Ascending aorta (tissue), 2 donors: ENCODE measurements around the gene GUCY2C. TPM values are rescaled to one million over a fixed set of nuclear protein-coding genes. Genes with fewer than 3 reads are reported as not detected.

ENCODE experiments used
- DNase-seq, 2 donors: peaks; one replicate each; pipeline ENCODE4 v3.0.0-alpha.2; 2019; ENCODE audit warnings: low spot score in 2 of 2
- H3K27ac ChIP-seq, 2 donors: fragments of 200-600 bp; sonication (generic); one replicate each; pipeline ENCODE4 v1.5.1; 2016 to 2017; ENCODE audit warnings: mild to moderate bottlenecking in 1 of 2
- H3K27me3 ChIP-seq: fragments of 200-600 bp; sonication (generic); one replicate; pipeline ENCODE4 v1.5.1; 2017
- H3K36me3 ChIP-seq, 2 donors: fragments of 200-600 bp; sonication (generic); one replicate each; pipeline ENCODE4 v1.5.1; 2016
- H3K4me1 ChIP-seq, 2 donors: fragments of 200-600 bp; sonication (generic); one replicate each; pipeline ENCODE4 v1.5.1; 2016 to 2017; ENCODE audit warnings: mild to moderate bottlenecking in 1 of 2
- H3K4me3 ChIP-seq, 2 donors: fragments of 200-600 bp; sonication (generic); one replicate each; pipeline ENCODE4 v1.5.1; 2016 to 2017; ENCODE audit warnings: mild to moderate bottlenecking in 1 of 2
- H3K9me3 ChIP-seq, 2 donors: fragments of 200-600 bp; sonication (generic); one replicate each; pipeline ENCODE4 v1.5.1; 2016
- CTCF ChIP-seq, 3 experiments: fragments of 200-600 bp in 2 of 3; fragments of 450-650 bp in 1 of 3; sonication (generic) in 2 of 3; IDR thresholded peaks; one replicate each; pipeline ENCODE4 v1.5.1; 2016 to 2019; ENCODE audit warnings: antibody characterized with exemption in 3 of 3, mild to moderate bottlenecking in 1 of 3, moderate library complexity in 1 of 3
- intact Hi-C: fragments of 100-400 bp; cut with DNase I; formaldehyde crosslinking; loops from one replicate; pipeline ENCODE4 v1.15.1; 2023
- total RNA-seq: library from RNA; depleted of rRNA; stranded (reverse); fragments of >200 nt; gene quantifications from one replicate; pipeline ENCODE4 v1.1.0, GENCODE V29; 2016

GUCY2C gene
- total RNA-seq, 1 donor from 2014 or later, result not detected

GRCh38 chr12:14701809-14702568 is 5.6 kb upstream of the GUCY2C start:
- DNase-seq, result no peak
- intact Hi-C loops, result no loop called here
- H3K9me3 ChIP-seq, result no peaks in the 10 kb centered on the region
- no peaks in the 10 kb centered on the region for H3K36me3 ChIP-seq
- no peak overlapping the region for H3K27ac ChIP-seq
- H3K4me3 ChIP-seq, result no peak overlapping the region
- no peak for TF ChIP-seq CTCF (IDR thresholded peaks at IDR 0.05)
- H3K4me1 ChIP-seq, result no peaks in the 10 kb centered on the region
- H3K27me3 ChIP-seq, result no peaks in the 10 kb centered on the region

- intact Hi-C loops, result no loop called here
- Histone ChIP-seq H3K27ac (no peak overlapping the region), H3K36me3 (no peaks in the 10 kb centered on the region), H3K9me3 (no peaks in the 10 kb centered on the region), H3K4me3 (no peak overlapping the region), H3K4me1 (no peaks in the 10 kb centered on the region), H3K27me3 (no peaks in the 10 kb centered on the region)
- DNase-seq, result no peak
- TF ChIP-seq CTCF (IDR thresholded peaks at IDR 0.05), result no peak
These were observed 4.5 kb upstream of the GUCY2C start for GRCh38 chr12:14700935-14701334.

GRCh38 chr12:14699923-14700322 is 3.5 kb upstream of the GUCY2C start:
- TF ChIP-seq CTCF (IDR thresholded peaks at IDR 0.05), result no peak
- Histone ChIP-seq H3K4me1 (no peaks in the 10 kb centered on the region), H3K4me3 (no peak overlapping the region), H3K27ac (no peak overlapping the region), H3K27me3 (no peaks in the 10 kb centered on the region), H3K36me3 (no peaks in the 10 kb centered on the region), H3K9me3 (no peaks in the 10 kb centered on the region)
- intact Hi-C loops, result no loop called here
- DNase-seq, result no peak

- DNase-seq, result no peak
- no peaks in the 10 kb centered on the region for H3K4me1 ChIP-seq
These were observed 2.2 kb upstream of the GUCY2C start for GRCh38 chr12:14698555-14698954.

GRCh38 chr12:14695715-14696141 is 671 bp downstream of the GUCY2C start:
- no peak overlapping the region for H3K27ac ChIP-seq
- H3K27me3 ChIP-seq, result no peaks in the 10 kb centered on the region
- H3K4me3 ChIP-seq, result no peak overlapping the region
- H3K4me1 ChIP-seq, result no peaks in the 10 kb centered on the region
- no peaks in the 10 kb centered on the region for H3K9me3 ChIP-seq
- no peak for DNase-seq
- no peaks in the 10 kb centered on the region for H3K36me3 ChIP-seq
- intact Hi-C loops, result no loop called here
- no peak for TF ChIP-seq CTCF (IDR thresholded peaks at IDR 0.05)

More at GRCh38 chr12:14698555-14698954, 2.2 kb upstream of the GUCY2C start:
- Histone ChIP-seq H3K27ac (no peak overlapping the region), H3K4me3 (no peak overlapping the region), H3K36me3 (no peaks in the 10 kb centered on the region), H3K27me3 (no peaks in the 10 kb centered on the region), H3K9me3 (no peaks in the 10 kb centered on the region)
- no peak for TF ChIP-seq CTCF (IDR thresholded peaks at IDR 0.05)
- intact Hi-C loops, result no loop called here
